ENCODE results near the gene GNPDA1. TPM values are rescaled to one million over a fixed set of nuclear protein-coding genes. Genes with fewer than 3 reads are reported as not detected.

The GNPDA1 gene
- total and polyA plus RNA-seq, 2 donors from 2014 or later = 30.1 to 76.6 TPM

- DNase-seq (no peak), FAIRE-seq (no peak)
- H3K4me1 ChIP-seq (ENCODE audit: control insufficient read depth in 2 of 3, insufficient read depth in 2 of 3, low read depth in 1 of 3, low read length in 3 of 3) = peaks cover 0 to 25% (median 20%) of the 10 kb centered on the region in 3 donors
- H3K27ac ChIP-seq (ENCODE audit: low read depth in 2 of 2, low read length in 2 of 2) = peak overlapping the region; percentile 38 to 74
- intact Hi-C loops (cut with DNase I) = no loop called here
- no peaks in the 10 kb centered on the region for H3K9me3 ChIP-seq (ENCODE audit: control insufficient read depth in 2 of 3, insufficient read depth in 1 of 3, low read length in 3 of 3)
- H3K9ac ChIP-seq (ENCODE audit: low read length in 3 of 3) = no peak overlapping the region
- H3K36me3 ChIP-seq (ENCODE audit: control insufficient read depth in 2 of 3, insufficient read depth in 3 of 3, low read length in 3 of 3) = no peaks in the 10 kb centered on the region
- no peaks in the 10 kb centered on the region for H3K27me3 ChIP-seq (ENCODE audit: control insufficient read depth, insufficient read depth, low read length)
- H3K4me3 ChIP-seq (ENCODE audit: low read length in 3 of 3) = no peak overlapping the region
- no peak for TF ChIP-seq CTCF (IDR thresholded peaks at IDR 0.05; ENCODE audit: borderline replicate concordance, extremely low read depth, insufficient read depth)
Observed at GRCh38 chr5:142015781-142016533, 3.1 kb upstream of the GNPDA1 start.

GRCh38 chr5:142014911-142015584 lies 2.2 kb upstream of the GNPDA1 start:
- no peak for FAIRE-seq
- peak overlapping the region in 1 of 2 donors; percentile 73 for H3K27ac ChIP-seq (ENCODE audit: low read depth in 2 of 2, low read length in 2 of 2)
- peaks cover 0 to 25% (median 20%) of the 10 kb centered on the region in 3 donors for H3K4me1 ChIP-seq (ENCODE audit: control insufficient read depth in 2 of 3, insufficient read depth in 2 of 3, low read depth in 1 of 3, low read length in 3 of 3)
- TF ChIP-seq CTCF (IDR thresholded peaks at IDR 0.05; ENCODE audit: borderline replicate concordance, extremely low read depth, insufficient read depth) = peak; percentile 49
- no peaks in the 10 kb centered on the region for H3K27me3 ChIP-seq (ENCODE audit: control insufficient read depth, insufficient read depth, low read length)
- intact Hi-C loops (cut with DNase I) = no loop called here
- no peaks in the 10 kb centered on the region for H3K36me3 ChIP-seq (ENCODE audit: control insufficient read depth in 2 of 3, insufficient read depth in 3 of 3, low read length in 3 of 3)
- H3K9me3 ChIP-seq (ENCODE audit: control insufficient read depth in 2 of 3, insufficient read depth in 1 of 3, low read length in 3 of 3) = no peaks in the 10 kb centered on the region
- H3K9ac ChIP-seq (ENCODE audit: low read length in 3 of 3) = peak overlapping the region in 1 of 3 donors; percentile 56
- no peak overlapping the region for H3K4me3 ChIP-seq (ENCODE audit: low read length in 3 of 3)
- peak in 3 of 5 donors; percentile 14 to 72 (median 67) for DNase-seq

- peaks cover 0 to 25% (median 20%) of the 10 kb centered on the region in 3 donors for H3K4me1 ChIP-seq (ENCODE audit: control insufficient read depth in 2 of 3, insufficient read depth in 2 of 3, low read depth in 1 of 3, low read length in 3 of 3)
- peak overlapping the region in 1 of 3 donors; percentile 96 for H3K9ac ChIP-seq (ENCODE audit: low read length in 3 of 3)
- intact Hi-C loops (cut with DNase I) = no loop called here
- FAIRE-seq (no peak), DNase-seq (peak in 2 of 5 donors; percentile 52 to 83)
- H3K4me3 ChIP-seq (ENCODE audit: low read length in 3 of 3) = peak overlapping the region in 1 of 3 donors; percentile 94
- peaks cover 0 to 2% (median 0%) of the 10 kb centered on the region in 3 donors for H3K36me3 ChIP-seq (ENCODE audit: control insufficient read depth in 2 of 3, insufficient read depth in 3 of 3, low read length in 3 of 3)
- H3K27ac ChIP-seq (ENCODE audit: low read depth in 2 of 2, low read length in 2 of 2) = peak overlapping the region; percentile 89 to 95
- H3K9me3 ChIP-seq (ENCODE audit: control insufficient read depth in 2 of 3, insufficient read depth in 1 of 3, low read length in 3 of 3) = no peaks in the 10 kb centered on the region
- no peak for TF ChIP-seq CTCF (IDR thresholded peaks at IDR 0.05; ENCODE audit: borderline replicate concordance, extremely low read depth, insufficient read depth)
- H3K27me3 ChIP-seq (ENCODE audit: control insufficient read depth, insufficient read depth, low read length) = no peaks in the 10 kb centered on the region
Observed at GRCh38 chr5:142013734-142014521, 1.1 kb upstream of the GNPDA1 start.
